Cardiac muscle cell (in vitro differentiated cells and primary cell): ENCODE measurements around the gene GPR135. TPM values are rescaled to one million over a fixed set of nuclear protein-coding genes. Genes with fewer than 3 reads are reported as not detected.

Source experiments
- DNase-seq, 2 donors: peaks; one replicate each; pipeline versions ENCODE4 v3.0.0 to v3.0.0-alpha.2; 2010 to 2017; ENCODE audit warnings: low read depth in 1 of 2, low spot score in 1 of 2
- H3K27ac ChIP-seq: fragments of 200-600 bp; sonication (generic); 2 replicates; pipeline ENCODE4 v1.5.1; 2016
- H3K27me3 ChIP-seq: fragments of 200-600 bp; sonication (generic); 2 replicates; pipeline ENCODE4 v1.6.0; 2016; ENCODE audit warnings: control low read depth
- H3K36me3 ChIP-seq: fragments of 200-600 bp; sonication (generic); 2 replicates; pipeline ENCODE4 v1.5.1; 2016; ENCODE audit warnings: control low read depth
- H3K4me1 ChIP-seq: fragments of 200-600 bp; sonication (generic); 2 replicates; pipeline ENCODE4 v1.8.1; 2017; ENCODE audit warnings: low read depth, mild to moderate bottlenecking, mixed run types
- H3K4me3 ChIP-seq: fragments of 200-600 bp; sonication (generic); 2 replicates; pipeline ENCODE4 v1.5.1; 2016; ENCODE audit warnings: mild to moderate bottlenecking
- H3K9me3 ChIP-seq: fragments of 200-600 bp; sonication (generic); 2 replicates; pipeline ENCODE4 v1.5.1; 2017; ENCODE audit warnings: low read depth, mild to moderate bottlenecking, control low read depth
- polyA plus RNA-seq: library from polyadenylated mRNA; unstranded; fragments of >200 nt; fragmentation: Nextera tagmentation; extraction: Ambion mirVana; gene quantifications from 2 replicates; pipeline ENCODE4 v1.2.1, GENCODE V29; 2016
- total RNA-seq: library from RNA; depleted of rRNA; stranded (reverse); fragments of >200 nt; gene quantifications from 2 replicates; pipeline ENCODE4 v1.2.3, GENCODE V29; 2016
- TF ChIP-seq, protein P1 (sequence below): IDR thresholded peaks from 2 replicates; pipeline ENCODE4 v1.5.1; 2012; ENCODE audit warnings: low read depth, mild to moderate bottlenecking, low read length

The GPR135 gene
- total and polyA plus RNA-seq, 2 experiments from 2014 or later, result 4.0 to 11.0 TPM

DNA sequence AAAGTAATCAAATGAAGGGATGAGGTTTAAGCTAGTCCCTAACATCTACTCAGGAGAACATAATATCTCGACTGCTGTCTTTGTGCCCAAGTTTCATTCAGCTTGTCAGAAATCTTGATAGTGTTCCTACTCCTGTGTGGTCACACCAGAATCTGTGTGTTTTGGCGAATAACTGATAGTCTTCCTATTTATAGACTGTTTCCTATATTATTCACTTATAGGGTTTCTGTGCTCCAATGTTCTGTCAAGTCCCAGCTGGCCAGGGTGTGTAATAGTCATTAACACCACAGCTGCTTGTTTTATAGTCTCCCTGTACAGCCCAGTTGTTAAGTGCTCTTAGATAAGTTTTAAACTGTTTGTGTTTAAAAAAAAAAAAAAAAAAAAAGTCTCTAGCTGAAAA lies 45.9 kb downstream of the GPR135 start:
- peaks cover 13% of the 10 kb centered on the region for H3K4me1 ChIP-seq
- TF ChIP-seq, protein P1, sequence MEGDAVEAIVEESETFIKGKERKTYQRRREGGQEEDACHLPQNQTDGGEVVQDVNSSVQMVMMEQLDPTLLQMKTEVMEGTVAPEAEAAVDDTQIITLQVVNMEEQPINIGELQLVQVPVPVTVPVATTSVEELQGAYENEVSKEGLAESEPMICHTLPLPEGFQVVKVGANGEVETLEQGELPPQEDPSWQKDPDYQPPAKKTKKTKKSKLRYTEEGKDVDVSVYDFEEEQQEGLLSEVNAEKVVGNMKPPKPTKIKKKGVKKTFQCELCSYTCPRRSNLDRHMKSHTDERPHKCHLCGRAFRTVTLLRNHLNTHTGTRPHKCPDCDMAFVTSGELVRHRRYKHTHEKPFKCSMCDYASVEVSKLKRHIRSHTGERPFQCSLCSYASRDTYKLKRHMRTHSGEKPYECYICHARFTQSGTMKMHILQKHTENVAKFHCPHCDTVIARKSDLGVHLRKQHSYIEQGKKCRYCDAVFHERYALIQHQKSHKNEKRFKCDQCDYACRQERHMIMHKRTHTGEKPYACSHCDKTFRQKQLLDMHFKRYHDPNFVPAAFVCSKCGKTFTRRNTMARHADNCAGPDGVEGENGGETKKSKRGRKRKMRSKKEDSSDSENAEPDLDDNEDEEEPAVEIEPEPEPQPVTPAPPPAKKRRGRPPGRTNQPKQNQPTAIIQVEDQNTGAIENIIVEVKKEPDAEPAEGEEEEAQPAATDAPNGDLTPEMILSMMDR, result no peak
- H3K27ac ChIP-seq, result no peak overlapping the region
- H3K4me3 ChIP-seq, result no peak overlapping the region
- DNase-seq, result no peak
- H3K36me3 ChIP-seq, result no peaks in the 10 kb centered on the region
- H3K9me3 ChIP-seq, result no peaks in the 10 kb centered on the region
- no peaks in the 10 kb centered on the region for H3K27me3 ChIP-seq

DNA sequence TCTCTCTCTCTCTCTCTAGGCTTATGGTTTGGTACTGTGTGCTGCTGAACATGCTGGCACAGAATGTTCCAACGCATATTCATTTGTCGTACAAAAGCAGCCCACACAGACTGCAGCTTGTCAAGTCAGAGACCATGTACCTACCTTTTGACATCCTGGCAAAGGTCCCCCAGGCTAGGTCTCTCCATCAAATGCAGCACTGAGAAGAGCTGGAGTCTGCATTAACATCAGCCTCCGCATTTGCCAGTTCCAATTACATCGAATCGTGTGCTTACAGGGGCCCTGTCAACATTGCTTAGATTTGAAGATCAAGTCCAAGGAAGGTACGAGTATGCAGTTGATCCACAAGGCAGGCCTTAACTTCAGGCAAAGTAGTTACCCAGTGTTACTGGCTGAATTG lies 47.9 kb downstream of the GPR135 start:
- peaks cover 6% of the 10 kb centered on the region for H3K4me1 ChIP-seq
- H3K27me3 ChIP-seq, result no peaks in the 10 kb centered on the region
- no peak for DNase-seq

GRCh38 chr14:59415836-59416602 lies 49.2 kb downstream of the GPR135 start:
- no peak for DNase-seq
- TF ChIP-seq, protein P1, result no peak
- H3K36me3 ChIP-seq, result no peaks in the 10 kb centered on the region
- no peaks in the 10 kb centered on the region for H3K4me1 ChIP-seq
- no peaks in the 10 kb centered on the region for H3K9me3 ChIP-seq
- H3K4me3 ChIP-seq, result no peak overlapping the region
- H3K27me3 ChIP-seq, result no peaks in the 10 kb centered on the region
- no peak overlapping the region for H3K27ac ChIP-seq

More for the DNA sequence above, 47.9 kb downstream of the GPR135 start:
- Histone ChIP-seq H3K4me3 (no peak overlapping the region), H3K27ac (no peak overlapping the region), H3K9me3 (no peaks in the 10 kb centered on the region), H3K36me3 (no peaks in the 10 kb centered on the region)
- TF ChIP-seq, protein P1, result no peak

Other genes starting within 250 kb of the GPR135 start
- gene L3HYPDH, start 19.0 kb upstream of the GPR135 start, total RNA-seq, result 29.4 and 37.8 TPM in 2 replicates
- 22.1 and 29.4 TPM in 2 replicates for gene L3HYPDH, start 19.0 kb upstream of the GPR135 start, polyA plus RNA-seq
- gene JKAMP, start 19.1 kb upstream of the GPR135 start, total RNA-seq, result 52.0 and 57.8 TPM in 2 replicates
- gene JKAMP, start 19.1 kb upstream of the GPR135 start, polyA plus RNA-seq, result 77.3 and 80.2 TPM in 2 replicates
- not detected in 2 replicates for gene CCDC175, start 111.4 kb upstream of the GPR135 start, total RNA-seq
- not detected in 2 replicates for gene CCDC175, start 111.4 kb upstream of the GPR135 start, polyA plus RNA-seq